ENCODE measurements around the gene TMEM37.

- no peak for TF ChIP-seq CTCF (conservative IDR thresholded peaks at IDR 0.05; ENCODE audit: low read depth, low read length)
- TF ChIP-seq EZH2 (IDR thresholded peaks at IDR 0.05; ENCODE audit: borderline replicate concordance, low read depth, low read length, poor library complexity, severe bottlenecking) = no peak
Observed at GRCh38 chr2:119422360-119423107, 9.1 kb upstream of the TMEM37 start.
